HepG2 (cell line): ENCODE results near the gene CCL18. TPM values are rescaled to one million over a fixed set of nuclear protein-coding genes. Genes with fewer than 3 reads are reported as not detected.

Source experiments
- ATAC-seq: fragments of 200-7000 bp; cut with Tn5 transposase; 3 replicates; pipeline ENCODE4 v1.9.1; 2020; ENCODE audit warnings: mild to moderate bottlenecking, moderate library complexity
- BruUV-seq: library from RNA; stranded (reverse); fragments of 400-500 nt; replicated peaks from 2 replicates; lab custom pipeline; 2021; lab: Mats Ljungman, UMichigan
- CTCF ChIA-PET: fragments of 300-600 bp; formaldehyde crosslinking; extraction: SDS; loops from one replicate; lab custom pipeline; 2021; ENCODE audit warnings: low total read pairs, inconsistent platforms, low intra/inter-chr PET ratio; lab: Yijun Ruan, JAX
- POLR2A ChIA-PET: fragments of 350-600 bp; sonication (Branson Sonifier 250); formaldehyde crosslinking; loops from one replicate; lab custom pipeline; 2020; ENCODE audit warnings: antibody characterized with exemption, inconsistent platforms; lab: Yijun Ruan, JAX
- DNase-seq: peaks from one replicate; pipeline ENCODE4 v3.0.0-alpha.2; 2015; ENCODE audit warnings: low spot score
- FAIRE-seq: peaks from 3 replicates; lab custom pipeline; 2011; peaks lifted over from hg19 to GRCh38; lab: Jason Lieb, UNC
- H2AFZ ChIP-seq: one replicate; pipeline ENCODE4 v1.6.1; 2011; ENCODE audit warnings: low read length, inconsistent platforms
- H3K27ac ChIP-seq: fragments of 300-600 bp; 3 replicates; pipeline ENCODE4 v1.8.0; 2011; ENCODE audit warnings: mixed run types, mild to moderate bottlenecking, mixed read lengths, low read length, inconsistent platforms; ENCODE audit not compliant: insufficient read depth; ENCODE audit errors: extremely low read length
- H3K27me3 ChIP-seq, 2 experiments: fragments of 200-600 bp in 1 of 2; 2 replicates in 1 of 2; 3 replicates in 1 of 2; pipeline versions ENCODE4 v1.6.0 to v1.8.0; 2011; ENCODE audit warnings: low read length in 2 of 2, mild to moderate bottlenecking in 2 of 2, moderate library complexity in 2 of 2, inconsistent platforms in 1 of 2; ENCODE audit not compliant: insufficient read depth in 2 of 2, control insufficient read depth in 1 of 2
- H3K36me3 ChIP-seq, 2 experiments: fragments of 200-600 bp in 1 of 2; replicated peaks in 1 of 2; 2 replicates in 1 of 2; 3 replicates in 1 of 2; pipeline versions ENCODE4 v1.5.1 to v1.8.0; 2011; ENCODE audit warnings: low read length in 2 of 2, inconsistent platforms in 1 of 2; ENCODE audit not compliant: insufficient read depth in 2 of 2, control insufficient read depth in 1 of 2
- H3K4me1 ChIP-seq: 2 replicates; pipeline ENCODE4 v1.5.1; 2012; ENCODE audit warnings: low read length, inconsistent platforms; ENCODE audit not compliant: insufficient read depth
- H3K4me2 ChIP-seq: 2 replicates; pipeline ENCODE4 v1.6.0; 2011; ENCODE audit warnings: low read depth, low read length, inconsistent platforms
- H3K4me3 ChIP-seq, 3 experiments: fragments of 200-600 bp in 1 of 3; sonication (generic), shearing (Covaris generic) in 1 of 3; replicated peaks in 1 of 3; 2 replicates each; pipeline ENCODE4 v1.5.1; 2011 to 2016; ENCODE audit warnings: low read length in 3 of 3, inconsistent platforms in 2 of 3, low read depth in 2 of 3, mild to moderate bottlenecking in 2 of 3, control low read depth in 1 of 3, mixed read lengths in 1 of 3; ENCODE audit not compliant: insufficient read depth in 1 of 3
- H3K79me2 ChIP-seq: one replicate; pipeline ENCODE4 v1.6.1; 2011; ENCODE audit warnings: low read length, inconsistent platforms; ENCODE audit not compliant: insufficient read depth
- H3K9ac ChIP-seq: 2 replicates; pipeline ENCODE4 v1.6.0; 2011; ENCODE audit warnings: mild to moderate bottlenecking, low read depth, low read length, inconsistent platforms; ENCODE audit not compliant: insufficient read depth
- H3K9me3 ChIP-seq: 2 replicates; pipeline ENCODE4 v1.5.1; 2012; ENCODE audit warnings: mild to moderate bottlenecking, low read length
- H4K20me1 ChIP-seq: 2 replicates; pipeline ENCODE4 v1.6.0; 2011; ENCODE audit warnings: inconsistent platforms, mild to moderate bottlenecking, low read length, moderate library complexity; ENCODE audit not compliant: insufficient read depth
- HOXA9 ChIP-seq: sonication (generic); formaldehyde crosslinking; IDR thresholded peaks from 2 replicates; pipeline ENCODE4 v1.8.1; 2022; ENCODE audit warnings: missing genetic modification reagents, mild to moderate bottlenecking, moderate library complexity, borderline replicate concordance
- JDP2 ChIP-seq: sonication (generic); formaldehyde crosslinking; IDR thresholded peaks from 2 replicates; pipeline ENCODE4 v1.8.1; 2022; ENCODE audit warnings: missing genetic modification reagents, borderline replicate concordance
- LCORL ChIP-seq, 2 experiments: fragments of 450-650 bp in 1 of 2; sonication (generic) in 1 of 2; formaldehyde crosslinking in 1 of 2; IDR thresholded peaks; 2 replicates each; pipeline versions ENCODE4 v1.5.0 to v1.6.1; 2017 to 2020; ENCODE audit warnings: antibody characterized with exemption in 1 of 2, missing genetic modification reagents in 1 of 2
- RBFOX2 ChIP-seq: fragments of 200-400 bp; formaldehyde crosslinking; IDR thresholded peaks from 2 replicates; pipeline ENCODE4 v1.6.1; 2017; ENCODE audit warnings: low read depth, mild to moderate bottlenecking, low read length
- SMC3 ChIP-seq: IDR thresholded peaks from 2 replicates; pipeline ENCODE4 v1.6.1; 2011; ENCODE audit warnings: low read length, improper control_type of control experiment
- ZNF350 ChIP-seq: sonication (generic); formaldehyde crosslinking; IDR thresholded peaks from 2 replicates; pipeline ENCODE4 v1.4.0; 2020; ENCODE audit warnings: mild to moderate bottlenecking, low read depth, missing genetic modification reagents, borderline replicate concordance
- ZNF367 ChIP-seq: sonication (generic); formaldehyde crosslinking; IDR thresholded peaks from 2 replicates; pipeline ENCODE4 v1.4.0; 2020; ENCODE audit warnings: missing genetic modification reagents, borderline replicate concordance
- ZNF660 ChIP-seq: sonication (generic); formaldehyde crosslinking; IDR thresholded peaks from 2 replicates; pipeline ENCODE4 v1.5.1; 2020; ENCODE audit warnings: mild to moderate bottlenecking, low read depth, missing genetic modification reagents, borderline replicate concordance
- ZNF75D ChIP-seq: sonication (generic); formaldehyde crosslinking; IDR thresholded peaks from 2 replicates; pipeline ENCODE4 v1.8.1; 2023; ENCODE audit warnings: missing genetic modification reagents, mild to moderate bottlenecking, borderline replicate concordance
- ZNF770 ChIP-seq: sonication (generic); formaldehyde crosslinking; IDR thresholded peaks from 2 replicates; pipeline ENCODE4 v1.5.0; 2020; ENCODE audit warnings: mild to moderate bottlenecking, missing genetic modification reagents
- WGBS: methylation state at CpG from one replicate; pipeline ENCODE4 v1.1.6; 2017; ENCODE audit warnings: low lambda C conversion rate; 5-methylcytosine and 5-hydroxymethylcytosine counted together
- in situ Hi-C: cut with HindIII; loops from 2 replicates; pipeline ENCODE4 v1.10.0; 2017; ENCODE audit warnings: low pct_unique_long_range_greater_than_20kb; ENCODE audit not compliant: extremely low pct_ligation_motif_present
- intact Hi-C: fragments of 100-400 bp; cut with micrococcal nuclease; formaldehyde crosslinking; loops from one replicate; pipeline ENCODE4 v1.10.0; 2022; ENCODE audit not compliant: unreplicated experiment
- polyA plus RNA-seq, 8 experiments: library from polyadenylated mRNA; depleted of rRNA in 3 of 8; stranded (reverse) in 7 of 8; unstranded in 1 of 8; fragments of >200 nt; fragmentation: Illumina TruSeq in 4 of 8; extraction: Trizol in 4 of 8; gene quantifications; 2 replicates each; pipeline versions ENCODE4 v1.2.1 to v1.2.3, GENCODE V29; 2011 to 2016; ENCODE audit warnings: low read depth in 4 of 8, missing spikeins in 1 of 8, mixed read lengths in 1 of 8; ENCODE audit not compliant: insufficient read depth in 1 of 8
- total RNA-seq, 5 experiments: library from RNA; depleted of rRNA; stranded (reverse); fragments of >200 nt; fragmentation: Illumina TruSeq; extraction: Trizol; gene quantifications; 2 replicates each; pipeline ENCODE4 v1.2.3, GENCODE V29; 2016; ENCODE audit warnings: low read depth in 1 of 5

Gene CCL18
- total and polyA plus RNA-seq, 2 of the 13 experiments (the other 11 are each of a cell fraction or from before 2014, with no cell fraction given), result not detected

- H3K4me3 ChIP-seq, result no peak overlapping the region
- ChIA-PET POLR2A (no interaction called here), CTCF (no interaction called here)
- H4K20me1 ChIP-seq, result no peaks in the 10 kb centered on the region
- no peak overlapping the region for H3K4me2 ChIP-seq
- H3K36me3 ChIP-seq, result no peaks in the 10 kb centered on the region
- no peak overlapping the region for H3K9ac ChIP-seq
- no peak overlapping the region for H3K27ac ChIP-seq
- no peak for DNase-seq
- H3K9me3 ChIP-seq, result no peaks in the 10 kb centered on the region
- no TSS peak for BruUV-seq
- WGBS, result 73% methylated on average over 3 of the region's 3 CpGs
- in situ Hi-C loops (loop anchor here (10.0 kb wide), 1 partner anchor 63 kb away; no protein-coding TSS in a partner anchor), intact Hi-C loops (no loop called here)
- FAIRE-seq, result no peak
- H3K79me2 ChIP-seq, result no peaks in the 10 kb centered on the region
- TF ChIP-seq ZNF367 (CRISPR knock-in tag) (no peak), ZNF770 (no peak), ZNF660 (no peak), ZNF75D (CRISPR knock-in tag) (no peak), HOXA9 (CRISPR knock-in tag) (no peak), SMC3 (no peak), RBFOX2 (no peak), ZNF350 (CRISPR knock-in tag) (no peak), LCORL (IDR thresholded peaks at IDR 0.05) (no peak), LCORL (CRISPR knock-in tag; IDR thresholded peaks at IDR 0.05) (no peak), JDP2 (no peak)
- ATAC-seq, result no peak
- no peak overlapping the region for H2AFZ ChIP-seq
- no peaks in the 10 kb centered on the region for H3K4me1 ChIP-seq
- H3K27me3 ChIP-seq, result no peaks in the 10 kb centered on the region
Measured at GRCh38 chr17:36107660-36108059, 43.6 kb downstream of the CCL18 start.
